ENCODE data around the gene IFNA17. TPM values are rescaled to one million over a fixed set of nuclear protein-coding genes. Genes with fewer than 3 reads are reported as not detected.

Gene IFNA17
- total RNA-seq, 1 experiment from 2014 or later = not detected

DNA sequence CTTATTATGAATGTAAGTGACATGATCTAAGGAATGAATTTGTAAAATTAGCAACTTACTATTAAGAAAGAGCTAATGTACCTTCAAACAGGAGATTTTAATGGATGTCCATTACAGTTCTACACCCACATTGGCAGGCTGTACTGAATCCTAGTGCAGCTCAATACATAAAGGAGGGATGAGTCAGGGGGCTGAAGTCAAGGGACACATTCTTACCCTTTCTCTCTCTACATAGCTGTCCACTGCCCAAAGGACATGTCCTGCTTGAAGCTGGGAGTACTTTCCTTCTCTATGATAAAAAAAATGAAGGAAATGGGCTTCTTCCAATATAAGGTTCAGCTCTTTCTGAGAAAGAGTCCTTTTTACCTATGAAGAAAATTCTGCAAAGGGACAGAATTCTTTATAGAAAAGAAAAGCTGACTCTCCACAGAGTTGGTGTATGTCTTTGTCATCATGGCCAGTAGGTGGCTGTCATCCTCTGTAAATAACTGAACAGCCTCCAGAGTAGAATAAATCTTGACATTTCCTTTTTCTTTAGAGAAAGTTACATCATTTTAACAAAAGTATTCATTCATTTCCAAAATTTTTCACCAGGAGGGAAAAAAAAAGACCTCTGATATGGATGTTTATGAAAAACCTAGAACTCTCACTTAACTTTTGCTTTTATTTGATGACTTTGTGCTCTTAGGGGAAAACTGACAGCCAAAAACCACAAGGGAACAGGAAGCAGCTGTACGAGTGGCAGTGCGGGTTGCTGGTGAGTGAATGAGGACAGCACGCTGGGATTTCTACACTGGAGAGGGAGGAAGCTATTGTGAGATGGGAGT is 24.9 kb upstream of the IFNA17 start:
- no peak overlapping the region for H3K27ac ChIP-seq (ENCODE audit: low read depth, low read length)
- H3K4me1 ChIP-seq (ENCODE audit: control insufficient read depth in 1 of 2, insufficient read depth in 2 of 2, low read length in 2 of 2) = peaks cover 0 to 4% of the 10 kb centered on the region in 2 experiments; a peak in 1 of 4 replicates
- H3K9ac ChIP-seq (ENCODE audit: low read length) = no peak overlapping the region
- DNase-seq (ENCODE audit: low read depth, low spot score) (peak; percentile 38), ATAC-seq (peak; percentile 93)
- no peaks in the 10 kb centered on the region for H4K20me1 ChIP-seq (ENCODE audit: insufficient read depth)
- H3K4me3 ChIP-seq (replicated peaks in 1 of 2; ENCODE audit: low read depth in 1 of 2, low read length in 2 of 2) = peak overlapping the region; percentile 23 to 45; a peak in 3 of 4 replicates
- no peaks in the 10 kb centered on the region for H3K36me3 ChIP-seq (ENCODE audit: control insufficient read depth in 1 of 2, insufficient read depth in 2 of 2, low read length in 2 of 2)
- H3K9me2 ChIP-seq (ENCODE audit: insufficient read depth) = no peaks in the 10 kb centered on the region
- TF ChIP-seq TCF7L2 (IDR thresholded peaks at IDR 0.05; ENCODE audit: borderline replicate concordance, extremely low read depth, insufficient read depth, insufficient read length) (no peak), CTCF (IDR thresholded peaks at IDR 0.05 in 2 of 3, conservative IDR thresholded peaks at IDR 0.05 in 1 of 3; ENCODE audit: borderline replicate concordance in 1 of 3, insufficient read depth in 1 of 3, low read depth in 2 of 3, low read length in 2 of 3) (peak; percentile 67 to 80 (median 72)), EZH2 (IDR thresholded peaks at IDR 0.05) (no peak), EGR1 (IDR thresholded peaks at IDR 0.05; ENCODE audit: low read depth) (no peak), FOSL1 (IDR thresholded peaks at IDR 0.05; ENCODE audit: low read depth) (no peak), SIN3A (IDR thresholded peaks at IDR 0.05; ENCODE audit: low read depth) (no peak), ZBTB33 (IDR thresholded peaks at IDR 0.05; ENCODE audit: extremely low read depth, insufficient replicate concordance, low read length) (no peak), EZH2phosphoT487 (IDR thresholded peaks at IDR 0.05; ENCODE audit: borderline replicate concordance) (no peak), CBX3 (IDR thresholded peaks at IDR 0.05; ENCODE audit: low read depth) (no peak), RAD21 (IDR thresholded peaks at IDR 0.05; ENCODE audit: low read depth) (peak; percentile 77), ELF1 (IDR thresholded peaks at IDR 0.05; ENCODE audit: borderline replicate concordance, low read depth) (no peak), SRF (IDR thresholded peaks at IDR 0.05; ENCODE audit: low read depth) (no peak), CEBPB (IDR thresholded peaks at IDR 0.05; ENCODE audit: low read depth) (no peak), POLR2AphosphoS5 (IDR thresholded peaks at IDR 0.05; ENCODE audit: low read depth, low read length) (no peak), ZNF274 (IDR thresholded peaks at IDR 0.05; ENCODE audit: low read depth, low read length) (no peak), ZFX (IDR thresholded peaks at IDR 0.05) (no peak), JUND (IDR thresholded peaks at IDR 0.05) (no peak)
- TF ChIP-seq, protein P1, sequence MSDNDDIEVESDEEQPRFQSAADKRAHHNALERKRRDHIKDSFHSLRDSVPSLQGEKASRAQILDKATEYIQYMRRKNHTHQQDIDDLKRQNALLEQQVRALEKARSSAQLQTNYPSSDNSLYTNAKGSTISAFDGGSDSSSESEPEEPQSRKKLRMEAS (IDR thresholded peaks at IDR 0.05) = peak; percentile 34; the same call in 1 of the 2 replicates
- H2AFZ ChIP-seq (ENCODE audit: low read depth, low read length, poor library complexity, severe bottlenecking) = peak overlapping the region; percentile 92
- no peaks in the 10 kb centered on the region for H3K9me3 ChIP-seq (ENCODE audit: control insufficient read depth in 1 of 2, insufficient read depth in 1 of 2, low read depth in 1 of 2, low read length in 2 of 2)
- ChIA-PET RAD21 (ENCODE audit: low non-redundant PET in 1 of 2, low total read pairs in 2 of 2, uncharacterized antibody in 2 of 2, unreplicated experiment in 2 of 2) (interaction anchor here (0.6 to 1.7 kb wide), 5 partner anchors 45 to 230 kb away, joined by 3 to 5 read pairs (median 4); no protein-coding TSS in a partner anchor), POLR2A (interaction anchor here (1.0 to 2.0 kb wide), 4 partner anchors 15 to 431 kb away, joined by 3 to 14 read pairs (median 3); partner anchors contain the start of gene KLHL9), CTCF (interaction anchor here (0.7 to 2.9 kb wide), 35 partner anchors 9 to 991 kb away, joined by 3 to 41 read pairs (median 5); partner anchors contain the start of gene KLHL9)
- no TSS peak for BruUV-seq (replicated peaks)
- intact Hi-C loops (cut with micrococcal nuclease) = loop anchor here (1.0 to 5.0 kb wide), 3 partner anchors 143 to 254 kb away; no protein-coding TSS in a partner anchor
- no peaks in the 10 kb centered on the region for H3K27me3 ChIP-seq (ENCODE audit: insufficient read depth, low read length)
- H3K4me2 ChIP-seq (ENCODE audit: low read length) = peak overlapping the region; percentile 82
- no peaks in the 10 kb centered on the region for H3K79me2 ChIP-seq (ENCODE audit: insufficient read depth, low read length)
